K562 (cell line): ENCODE results near the gene SETD5. TPM values are rescaled to one million over a fixed set of nuclear protein-coding genes. Genes with fewer than 3 reads are reported as not detected.

Experiments used
- CHD1 ChIP-seq: fragments of 200-600 bp; sonication (generic); IDR thresholded peaks from one replicate; pipeline ENCODE4 v1.6.1; 2012; ENCODE audit warnings: mild to moderate bottlenecking, moderate library complexity, low read length, inconsistent platforms
- GATA2 ChIP-seq: sonication (generic); formaldehyde crosslinking; IDR thresholded peaks from 2 replicates; pipeline ENCODE4 v1.4.0; 2020; ENCODE audit warnings: mild to moderate bottlenecking, missing genetic modification reagents
- HCFC1 ChIP-seq: IDR thresholded peaks from 2 replicates; pipeline ENCODE4 v1.6.1; 2012; ENCODE audit warnings: low read depth, low read length, improper control_type of control experiment
- RCOR1 ChIP-seq, 2 experiments: IDR thresholded peaks; 2 replicates each; pipeline ENCODE4 v1.6.1; 2012; ENCODE audit warnings: low read depth in 2 of 2, low read length in 2 of 2, borderline replicate concordance in 1 of 2, improper control_type of control experiment in 1 of 2
- ZFP1 ChIP-seq: fragments of 450-650 bp; formaldehyde crosslinking; IDR thresholded peaks from 2 replicates; pipeline ENCODE4 v1.4.0; 2020; ENCODE audit warnings: mild to moderate bottlenecking, mixed read lengths
- ZNF217 ChIP-seq: sonication (generic); formaldehyde crosslinking; IDR thresholded peaks from 2 replicates; pipeline ENCODE4 v1.8.0; 2022; ENCODE audit warnings: mild to moderate bottlenecking, missing genetic modification reagents
- polyA plus RNA-seq, 8 experiments: library from polyadenylated mRNA; depleted of rRNA in 4 of 8; stranded (reverse) in 5 of 8; unstranded in 3 of 8; fragments of >200 nt; fragmentation: Nextera tagmentation in 2 of 8; fragmentation: Illumina TruSeq in 1 of 8; extraction: Ambion mirVana in 2 of 8; extraction: Trizol in 1 of 8; gene quantifications; 2 replicates each; pipeline versions ENCODE4 v1.2.1 to v1.2.3, GENCODE V29; 2011 to 2014; ENCODE audit warnings: inconsistent platforms in 1 of 8, missing spikeins in 1 of 8
- total RNA-seq, 7 experiments: library from RNA; depleted of rRNA in 6 of 7; stranded (reverse); fragments of >200 nt in 6 of 7; fragmentation: Illumina TruSeq in 2 of 7; extraction: Trizol in 2 of 7; gene quantifications; 2 replicates each; pipeline versions ENCODE4 v1.2.1 to v1.2.3, GENCODE V29; 2011 to 2021; ENCODE audit warnings: low replicate concordance in 1 of 7
- TF ChIP-seq, protein P1 (sequence below): fragments of 200-600 bp; sonication (generic); IDR thresholded peaks from one replicate; pipeline ENCODE4 v1.6.1; 2012; ENCODE audit warnings: mild to moderate bottlenecking, low read depth, low read length, inconsistent platforms
- TF ChIP-seq, protein P2 (sequence below): fragments of 200-800 bp; sonication (Bioruptor generic); IDR thresholded peaks from 2 replicates; pipeline ENCODE4 v1.6.1; 2016; ENCODE audit warnings: missing genetic modification characterization, missing compliant biosample characterization
- TF ChIP-seq, protein P3 (sequence below), 2 experiments: fragments of 450-650 bp in 1 of 2; sonication (generic) in 1 of 2; formaldehyde crosslinking in 1 of 2; IDR thresholded peaks in 1 of 2; conservative IDR thresholded peaks in 1 of 2; 2 replicates each; pipeline versions ENCODE4 v1.6.1 to v1.8.1; 2016 to 2023; ENCODE audit warnings: mild to moderate bottlenecking in 2 of 2, moderate library complexity in 2 of 2, inconsistent platforms in 1 of 2, missing genetic modification reagents in 1 of 2

SETD5 gene
- total and polyA plus RNA-seq, 9 of the 15 experiments (the other 6 are each of a cell fraction or from before 2014, with no cell fraction given): 20.8 to 135 (median 87.2) TPM

DNA sequence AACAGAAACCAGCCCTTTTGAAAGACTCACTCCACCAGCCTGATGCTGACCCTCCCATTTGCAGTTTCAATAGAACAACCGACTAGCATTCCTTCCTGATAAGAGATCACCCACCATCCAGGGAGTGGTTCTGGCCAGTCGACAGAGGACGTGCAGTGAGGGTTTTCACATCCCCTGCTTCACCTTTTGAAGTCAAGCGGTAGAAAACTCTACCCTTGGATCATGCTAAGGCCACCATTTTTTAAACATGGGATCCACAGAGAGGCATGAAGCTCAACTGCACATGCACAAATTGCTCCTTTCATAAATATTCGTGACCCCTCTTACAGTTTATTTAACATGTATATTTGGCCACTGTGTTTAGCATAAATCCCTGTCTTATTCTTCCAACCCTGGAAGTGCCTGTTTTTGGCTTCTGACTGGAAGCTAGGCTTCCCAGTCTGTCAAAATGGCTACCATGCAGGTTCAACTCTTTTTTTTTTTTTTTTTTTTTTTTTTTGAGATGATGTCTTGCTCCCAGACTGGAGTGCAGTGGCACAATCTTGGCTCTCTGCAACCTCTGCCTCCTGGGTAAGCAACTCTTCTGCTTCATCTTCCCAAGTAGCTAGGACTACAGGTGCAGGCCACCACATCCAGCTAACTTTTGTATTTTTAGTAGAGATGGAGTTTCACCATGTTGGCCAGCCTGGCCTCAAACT, 35.6 kb upstream of the SETD5 start (continued):
- TF ChIP-seq HCFC1 (no peak), ZNF217 (no peak), CHD1 (no peak), GATA2 (CRISPR knock-in tag) (no peak), ZFP1 (CRISPR knock-in tag) (no peak), RCOR1 (IDR thresholded peaks at IDR 0.05; ENCODE audit: borderline replicate concordance in 1 of 2, low read depth in 2 of 2, low read length in 2 of 2) (peak in 1 of 2 experiments; percentile 51; a peak in 2 of 4 replicates)
- TF ChIP-seq, protein P1, sequence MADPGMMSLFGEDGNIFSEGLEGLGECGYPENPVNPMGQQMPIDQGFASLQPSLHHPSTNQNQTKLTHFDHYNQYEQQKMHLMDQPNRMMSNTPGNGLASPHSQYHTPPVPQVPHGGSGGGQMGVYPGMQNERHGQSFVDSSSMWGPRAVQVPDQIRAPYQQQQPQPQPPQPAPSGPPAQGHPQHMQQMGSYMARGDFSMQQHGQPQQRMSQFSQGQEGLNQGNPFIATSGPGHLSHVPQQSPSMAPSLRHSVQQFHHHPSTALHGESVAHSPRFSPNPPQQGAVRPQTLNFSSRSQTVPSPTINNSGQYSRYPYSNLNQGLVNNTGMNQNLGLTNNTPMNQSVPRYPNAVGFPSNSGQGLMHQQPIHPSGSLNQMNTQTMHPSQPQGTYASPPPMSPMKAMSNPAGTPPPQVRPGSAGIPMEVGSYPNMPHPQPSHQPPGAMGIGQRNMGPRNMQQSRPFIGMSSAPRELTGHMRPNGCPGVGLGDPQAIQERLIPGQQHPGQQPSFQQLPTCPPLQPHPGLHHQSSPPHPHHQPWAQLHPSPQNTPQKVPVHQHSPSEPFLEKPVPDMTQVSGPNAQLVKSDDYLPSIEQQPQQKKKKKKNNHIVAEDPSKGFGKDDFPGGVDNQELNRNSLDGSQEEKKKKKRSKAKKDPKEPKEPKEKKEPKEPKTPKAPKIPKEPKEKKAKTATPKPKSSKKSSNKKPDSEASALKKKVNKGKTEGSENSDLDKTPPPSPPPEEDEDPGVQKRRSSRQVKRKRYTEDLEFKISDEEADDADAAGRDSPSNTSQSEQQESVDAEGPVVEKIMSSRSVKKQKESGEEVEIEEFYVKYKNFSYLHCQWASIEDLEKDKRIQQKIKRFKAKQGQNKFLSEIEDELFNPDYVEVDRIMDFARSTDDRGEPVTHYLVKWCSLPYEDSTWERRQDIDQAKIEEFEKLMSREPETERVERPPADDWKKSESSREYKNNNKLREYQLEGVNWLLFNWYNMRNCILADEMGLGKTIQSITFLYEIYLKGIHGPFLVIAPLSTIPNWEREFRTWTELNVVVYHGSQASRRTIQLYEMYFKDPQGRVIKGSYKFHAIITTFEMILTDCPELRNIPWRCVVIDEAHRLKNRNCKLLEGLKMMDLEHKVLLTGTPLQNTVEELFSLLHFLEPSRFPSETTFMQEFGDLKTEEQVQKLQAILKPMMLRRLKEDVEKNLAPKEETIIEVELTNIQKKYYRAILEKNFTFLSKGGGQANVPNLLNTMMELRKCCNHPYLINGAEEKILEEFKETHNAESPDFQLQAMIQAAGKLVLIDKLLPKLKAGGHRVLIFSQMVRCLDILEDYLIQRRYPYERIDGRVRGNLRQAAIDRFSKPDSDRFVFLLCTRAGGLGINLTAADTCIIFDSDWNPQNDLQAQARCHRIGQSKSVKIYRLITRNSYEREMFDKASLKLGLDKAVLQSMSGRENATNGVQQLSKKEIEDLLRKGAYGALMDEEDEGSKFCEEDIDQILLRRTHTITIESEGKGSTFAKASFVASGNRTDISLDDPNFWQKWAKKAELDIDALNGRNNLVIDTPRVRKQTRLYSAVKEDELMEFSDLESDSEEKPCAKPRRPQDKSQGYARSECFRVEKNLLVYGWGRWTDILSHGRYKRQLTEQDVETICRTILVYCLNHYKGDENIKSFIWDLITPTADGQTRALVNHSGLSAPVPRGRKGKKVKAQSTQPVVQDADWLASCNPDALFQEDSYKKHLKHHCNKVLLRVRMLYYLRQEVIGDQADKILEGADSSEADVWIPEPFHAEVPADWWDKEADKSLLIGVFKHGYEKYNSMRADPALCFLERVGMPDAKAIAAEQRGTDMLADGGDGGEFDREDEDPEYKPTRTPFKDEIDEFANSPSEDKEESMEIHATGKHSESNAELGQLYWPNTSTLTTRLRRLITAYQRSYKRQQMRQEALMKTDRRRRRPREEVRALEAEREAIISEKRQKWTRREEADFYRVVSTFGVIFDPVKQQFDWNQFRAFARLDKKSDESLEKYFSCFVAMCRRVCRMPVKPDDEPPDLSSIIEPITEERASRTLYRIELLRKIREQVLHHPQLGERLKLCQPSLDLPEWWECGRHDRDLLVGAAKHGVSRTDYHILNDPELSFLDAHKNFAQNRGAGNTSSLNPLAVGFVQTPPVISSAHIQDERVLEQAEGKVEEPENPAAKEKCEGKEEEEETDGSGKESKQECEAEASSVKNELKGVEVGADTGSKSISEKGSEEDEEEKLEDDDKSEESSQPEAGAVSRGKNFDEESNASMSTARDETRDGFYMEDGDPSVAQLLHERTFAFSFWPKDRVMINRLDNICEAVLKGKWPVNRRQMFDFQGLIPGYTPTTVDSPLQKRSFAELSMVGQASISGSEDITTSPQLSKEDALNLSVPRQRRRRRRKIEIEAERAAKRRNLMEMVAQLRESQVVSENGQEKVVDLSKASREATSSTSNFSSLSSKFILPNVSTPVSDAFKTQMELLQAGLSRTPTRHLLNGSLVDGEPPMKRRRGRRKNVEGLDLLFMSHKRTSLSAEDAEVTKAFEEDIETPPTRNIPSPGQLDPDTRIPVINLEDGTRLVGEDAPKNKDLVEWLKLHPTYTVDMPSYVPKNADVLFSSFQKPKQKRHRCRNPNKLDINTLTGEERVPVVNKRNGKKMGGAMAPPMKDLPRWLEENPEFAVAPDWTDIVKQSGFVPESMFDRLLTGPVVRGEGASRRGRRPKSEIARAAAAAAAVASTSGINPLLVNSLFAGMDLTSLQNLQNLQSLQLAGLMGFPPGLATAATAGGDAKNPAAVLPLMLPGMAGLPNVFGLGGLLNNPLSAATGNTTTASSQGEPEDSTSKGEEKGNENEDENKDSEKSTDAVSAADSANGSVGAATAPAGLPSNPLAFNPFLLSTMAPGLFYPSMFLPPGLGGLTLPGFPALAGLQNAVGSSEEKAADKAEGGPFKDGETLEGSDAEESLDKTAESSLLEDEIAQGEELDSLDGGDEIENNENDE: no peak
- TF ChIP-seq, protein P2, sequence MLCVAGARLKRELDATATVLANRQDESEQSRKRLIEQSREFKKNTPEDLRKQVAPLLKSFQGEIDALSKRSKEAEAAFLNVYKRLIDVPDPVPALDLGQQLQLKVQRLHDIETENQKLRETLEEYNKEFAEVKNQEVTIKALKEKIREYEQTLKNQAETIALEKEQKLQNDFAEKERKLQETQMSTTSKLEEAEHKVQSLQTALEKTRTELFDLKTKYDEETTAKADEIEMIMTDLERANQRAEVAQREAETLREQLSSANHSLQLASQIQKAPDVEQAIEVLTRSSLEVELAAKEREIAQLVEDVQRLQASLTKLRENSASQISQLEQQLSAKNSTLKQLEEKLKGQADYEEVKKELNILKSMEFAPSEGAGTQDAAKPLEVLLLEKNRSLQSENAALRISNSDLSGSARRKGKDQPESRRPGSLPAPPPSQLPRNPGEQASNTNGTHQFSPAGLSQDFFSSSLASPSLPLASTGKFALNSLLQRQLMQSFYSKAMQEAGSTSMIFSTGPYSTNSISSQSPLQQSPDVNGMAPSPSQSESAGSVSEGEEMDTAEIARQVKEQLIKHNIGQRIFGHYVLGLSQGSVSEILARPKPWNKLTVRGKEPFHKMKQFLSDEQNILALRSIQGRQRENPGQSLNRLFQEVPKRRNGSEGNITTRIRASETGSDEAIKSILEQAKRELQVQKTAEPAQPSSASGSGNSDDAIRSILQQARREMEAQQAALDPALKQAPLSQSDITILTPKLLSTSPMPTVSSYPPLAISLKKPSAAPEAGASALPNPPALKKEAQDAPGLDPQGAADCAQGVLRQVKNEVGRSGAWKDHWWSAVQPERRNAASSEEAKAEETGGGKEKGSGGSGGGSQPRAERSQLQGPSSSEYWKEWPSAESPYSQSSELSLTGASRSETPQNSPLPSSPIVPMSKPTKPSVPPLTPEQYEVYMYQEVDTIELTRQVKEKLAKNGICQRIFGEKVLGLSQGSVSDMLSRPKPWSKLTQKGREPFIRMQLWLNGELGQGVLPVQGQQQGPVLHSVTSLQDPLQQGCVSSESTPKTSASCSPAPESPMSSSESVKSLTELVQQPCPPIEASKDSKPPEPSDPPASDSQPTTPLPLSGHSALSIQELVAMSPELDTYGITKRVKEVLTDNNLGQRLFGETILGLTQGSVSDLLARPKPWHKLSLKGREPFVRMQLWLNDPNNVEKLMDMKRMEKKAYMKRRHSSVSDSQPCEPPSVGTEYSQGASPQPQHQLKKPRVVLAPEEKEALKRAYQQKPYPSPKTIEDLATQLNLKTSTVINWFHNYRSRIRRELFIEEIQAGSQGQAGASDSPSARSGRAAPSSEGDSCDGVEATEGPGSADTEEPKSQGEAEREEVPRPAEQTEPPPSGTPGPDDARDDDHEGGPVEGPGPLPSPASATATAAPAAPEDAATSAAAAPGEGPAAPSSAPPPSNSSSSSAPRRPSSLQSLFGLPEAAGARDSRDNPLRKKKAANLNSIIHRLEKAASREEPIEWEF (CRISPR knock-in tag): no peak
- TF ChIP-seq, protein P3, sequence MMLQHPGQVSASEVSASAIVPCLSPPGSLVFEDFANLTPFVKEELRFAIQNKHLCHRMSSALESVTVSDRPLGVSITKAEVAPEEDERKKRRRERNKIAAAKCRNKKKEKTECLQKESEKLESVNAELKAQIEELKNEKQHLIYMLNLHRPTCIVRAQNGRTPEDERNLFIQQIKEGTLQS (IDR thresholded peaks at IDR 0.05): no peak
- TF ChIP-seq, protein P3 (CRISPR knock-in tag; conservative IDR thresholded peaks at IDR 0.05): no peak
